NCI-H446 treated with DMSO at 0.1 percent for 48 hours (cell line): Measurements from ENCODE around the gene MEIOSIN.
A peak's percentile ranks its signal among the peaks of the same experiment; 100 is the strongest.
"Not testable (repeated sequence)": the region's sequence is repeated elsewhere in the genome, so short reads cannot be mapped to it uniquely, and the experiment has no call there.

ENCODE experiments used
- DNase-seq: peaks from one replicate; lab custom pipeline; 2025; lab: John Stamatoyannopoulos, UW

MEIOSIN gene

GRCh38 chr19:45733160-45733810, at the start of gene MEIOSIN:
Gene MEIOSIN, plus strand, starts transcription at chr19:45733439. Its CDS starts 1,938 bp downstream, at chr19:45735377.
- no peak for DNase-seq

- not testable (repeated sequence) for DNase-seq
Observed at GRCh38 chr19:45685045-45685444, 48.2 kb upstream of the MEIOSIN start.

- no peak for DNase-seq
Observed at GRCh38 chr19:45687599-45687998, 45.6 kb upstream of the MEIOSIN start.

- peak; percentile 91 for DNase-seq
Observed at GRCh38 chr19:45691516-45692186, 41.6 kb upstream of the MEIOSIN start, which contains the start of gene SNRPD2. Gene SNRPD2, minus strand, starts transcription at chr19:45691953. Its CDS starts 65 bp downstream, at chr19:45691888.

GRCh38 chr19:45692187-45693105, 40.8 kb upstream of the MEIOSIN start, which contains the start of gene QPCTL:
Gene QPCTL, plus strand, starts transcription at chr19:45692666. Its CDS starts 38 bp downstream, at chr19:45692704.
- peak; percentile 100 for DNase-seq

GRCh38 chr19:45693106-45693788, 40.0 kb upstream of the MEIOSIN start:
- peak; percentile 26 for DNase-seq

GRCh38 chr19:45701676-45702075, 31.6 kb upstream of the MEIOSIN start:
- no peak for DNase-seq

- no peak for DNase-seq
Observed at GRCh38 chr19:45705115-45705514, 28.1 kb upstream of the MEIOSIN start.

GRCh38 chr19:45705710-45706415, 27.4 kb upstream of the MEIOSIN start:
- no peak for DNase-seq

GRCh38 chr19:45710356-45711130, 22.7 kb upstream of the MEIOSIN start:
- no peak for DNase-seq

- DNase-seq: no peak
Observed at GRCh38 chr19:45711851-45712698, 21.2 kb upstream of the MEIOSIN start.

- no peak for DNase-seq
Observed at GRCh38 chr19:45712699-45713067, 20.6 kb upstream of the MEIOSIN start.

- DNase-seq: no peak
Observed at GRCh38 chr19:45713141-45713540, 20.1 kb upstream of the MEIOSIN start.

- DNase-seq: no peak
Observed at GRCh38 chr19:45715139-45715538, 18.1 kb upstream of the MEIOSIN start.

- no peak for DNase-seq
Observed at GRCh38 chr19:45716359-45717130, 16.7 kb upstream of the MEIOSIN start.

GRCh38 chr19:45717131-45717982, 15.9 kb upstream of the MEIOSIN start:
- peak; percentile 99 for DNase-seq

- no peak for DNase-seq
Observed at GRCh38 chr19:45717983-45718650, 15.1 kb upstream of the MEIOSIN start.
